Left lung (tissue), 10 donors: Measurements from ENCODE around the gene ASCL5. TPM values are rescaled to one million over a fixed set of nuclear protein-coding genes. Genes with fewer than 3 reads are reported as not detected.

Source experiments
- ATAC-seq: fragments of 200-7000 bp; cut with Tn5 transposase; one replicate; pipeline ENCODE4 v1.9.1; 2020; ENCODE audit warnings: moderate library complexity
- DNase-seq, 4 donors: peaks; one replicate each; pipeline ENCODE4 v3.0.0-alpha.2; 2013 to 2020
- H3K27ac ChIP-seq, 2 donors: fragments of 200-600 bp; sonication (generic) in 1 of 2; one replicate each; pipeline versions ENCODE4 v1.5.0 to v1.8.0; 2020 to 2021
- H3K27me3 ChIP-seq, 2 donors: fragments of 200-600 bp; sonication (generic) in 1 of 2; one replicate each; pipeline versions ENCODE4 v1.5.0 to v1.8.0; 2020 to 2021
- H3K36me3 ChIP-seq, 2 donors: fragments of 200-600 bp; sonication (generic) in 1 of 2; one replicate each; pipeline versions ENCODE4 v1.5.0 to v1.8.0; 2020 to 2021
- H3K4me1 ChIP-seq, 2 donors: fragments of 200-600 bp; one replicate each; pipeline ENCODE4 v1.8.0; 2021
- H3K4me3 ChIP-seq, 2 donors: fragments of 200-600 bp; sonication (generic) in 1 of 2; one replicate each; pipeline versions ENCODE4 v1.5.0 to v1.8.0; 2020 to 2021; ENCODE audit warnings: mild to moderate bottlenecking in 1 of 2
- H3K9me3 ChIP-seq, 2 donors: fragments of 200-600 bp; sonication (generic) in 1 of 2; one replicate each; pipeline versions ENCODE4 v1.5.0 to v1.8.0; 2020 to 2021
- CTCF ChIP-seq, 2 donors: fragments of 200-600 bp; sonication (generic) in 1 of 2; IDR thresholded peaks; one replicate each; pipeline versions ENCODE4 v1.5.0 to v1.8.0; 2021; ENCODE audit warnings: antibody characterized with exemption in 2 of 2
- intact Hi-C, 2 donors: fragments of 100-400 bp; cut with DNase I; formaldehyde crosslinking; loops; one replicate each; pipeline versions ENCODE4 v1.11.2 to v1.14.2; 2022
- polyA plus RNA-seq, 6 donors: library from polyadenylated mRNA; unstranded; fragments of 120-200 nt; gene quantifications; one replicate each; pipeline ENCODE4 v1.2.1, GENCODE V29; 2013; ENCODE audit not compliant: insufficient read length in 6 of 6
- total RNA-seq, 2 donors: library from RNA; stranded (reverse); fragmentation: NEBNext Ultra II Directional; extraction: Animal tissue kit (Norgen Biotek cat#: 25700); gene quantifications; one replicate each; pipeline ENCODE4 v1.2.1, GENCODE V29; 2021
- donor health status: DM: no; HTN: yes; CAD: no.
- donor health status: DM: no; HTN: no; CAD: no.

Gene ASCL5
- total and polyA plus RNA-seq, 8 donors = 0.21 to 1.0 (median 0.58) TPM

GRCh38 chr1:201103666-201104065, 23.3 kb downstream of the ASCL5 start:
- intact Hi-C loops = no loop called here
- no peak for TF ChIP-seq CTCF (IDR thresholded peaks at IDR 0.05)
- H3K4me3 ChIP-seq = no peak overlapping the region
- no peaks in the 10 kb centered on the region for H3K27me3 ChIP-seq
- no peak for ATAC-seq
- no peaks in the 10 kb centered on the region for H3K9me3 ChIP-seq
- no peak overlapping the region for H3K27ac ChIP-seq
- H3K36me3 ChIP-seq = no peaks in the 10 kb centered on the region
- DNase-seq = no peak
- no peaks in the 10 kb centered on the region for H3K4me1 ChIP-seq

GRCh38 chr1:201100169-201100930, 26.6 kb downstream of the ASCL5 start:
- Histone ChIP-seq H3K27me3 (no peaks in the 10 kb centered on the region), H3K4me3 (no peak overlapping the region), H3K9me3 (no peaks in the 10 kb centered on the region), H3K27ac (no peak overlapping the region), H3K36me3 (no peaks in the 10 kb centered on the region), H3K4me1 (no peaks in the 10 kb centered on the region)
- TF ChIP-seq CTCF (IDR thresholded peaks at IDR 0.05) = no peak
- DNase-seq (no peak), ATAC-seq (no peak)
- intact Hi-C loops = no loop called here

- no peak overlapping the region for H3K4me3 ChIP-seq
- H3K36me3 ChIP-seq = no peaks in the 10 kb centered on the region
- H3K9me3 ChIP-seq = no peaks in the 10 kb centered on the region
- H3K4me1 ChIP-seq = no peaks in the 10 kb centered on the region
- intact Hi-C loops = no loop called here
- TF ChIP-seq CTCF (IDR thresholded peaks at IDR 0.05) = no peak
- ATAC-seq (no peak), DNase-seq (no peak)
- H3K27ac ChIP-seq = no peak overlapping the region
- no peaks in the 10 kb centered on the region for H3K27me3 ChIP-seq
Observed at GRCh38 chr1:201098992-201099677, 27.8 kb downstream of the ASCL5 start.

- H3K36me3 ChIP-seq = no peaks in the 10 kb centered on the region
- no peaks in the 10 kb centered on the region for H3K9me3 ChIP-seq
- H3K4me3 ChIP-seq = no peak overlapping the region
- H3K4me1 ChIP-seq = no peaks in the 10 kb centered on the region
- no peak for ATAC-seq
- intact Hi-C loops = no loop called here
- H3K27ac ChIP-seq = no peak overlapping the region
- no peak for TF ChIP-seq CTCF (IDR thresholded peaks at IDR 0.05)
- H3K27me3 ChIP-seq = no peaks in the 10 kb centered on the region
- no peak for DNase-seq
Observed at GRCh38 chr1:201096977-201097856, 29.8 kb downstream of the ASCL5 start.

GRCh38 chr1:201096041-201096461, 30.9 kb downstream of the ASCL5 start:
- Histone ChIP-seq H3K27ac (no peak overlapping the region), H3K4me1 (no peaks in the 10 kb centered on the region), H3K9me3 (no peaks in the 10 kb centered on the region), H3K27me3 (no peaks in the 10 kb centered on the region), H3K4me3 (no peak overlapping the region), H3K36me3 (no peaks in the 10 kb centered on the region)
- DNase-seq (no peak), ATAC-seq (no peak)
- intact Hi-C loops = no loop called here
- no peak for TF ChIP-seq CTCF (IDR thresholded peaks at IDR 0.05)
